Psoas muscle (tissue), 8 donors: Measurements from ENCODE around the gene MRPS31. TPM values are rescaled to one million over a fixed set of nuclear protein-coding genes. Genes with fewer than 3 reads are reported as not detected.
"Not testable (repeated sequence)": the region's sequence is repeated elsewhere in the genome, so short reads cannot be mapped to it uniquely, and the experiment has no call there.

ENCODE experiments used
- ATAC-seq, 4 donors: fragments of 200-7000 bp; cut with Tn5 transposase; one replicate each; pipeline ENCODE4 v1.9.1; 2020; ENCODE audit warnings: moderate library complexity in 3 of 4, mild to moderate bottlenecking in 2 of 4
- DNase-seq, 2 donors: peaks; one replicate each; pipeline ENCODE4 v3.0.0-alpha.2; 2020
- H3K27ac ChIP-seq: fragments of 200-600 bp; one replicate; pipeline ENCODE4 v1.8.0; 2022
- H3K27me3 ChIP-seq, 3 donors: fragments of 200-600 bp in 1 of 3; one replicate each; pipeline versions ENCODE4 v1.6.1 to v1.8.0; 2013 to 2022; ENCODE audit warnings: low read length in 2 of 3, mild to moderate bottlenecking in 2 of 3, moderate library complexity in 1 of 3; ENCODE audit not compliant: insufficient read depth in 3 of 3
- H3K36me3 ChIP-seq, 2 donors: fragments of 200-600 bp in 1 of 2; one replicate each; pipeline versions ENCODE4 v1.6.1 to v1.8.0; 2013 to 2022; ENCODE audit warnings: low read depth in 1 of 2, mild to moderate bottlenecking in 1 of 2, moderate library complexity in 1 of 2; ENCODE audit not compliant: insufficient read depth in 1 of 2
- H3K4me1 ChIP-seq: fragments of 200-600 bp; one replicate; pipeline ENCODE4 v1.8.0; 2022
- H3K4me3 ChIP-seq: fragments of 200-600 bp; one replicate; pipeline ENCODE4 v1.8.0; 2022; ENCODE audit warnings: mild to moderate bottlenecking
- H3K9me3 ChIP-seq: fragments of 200-600 bp; one replicate; pipeline ENCODE4 v1.8.0; 2022
- CTCF ChIP-seq: fragments of 200-600 bp; IDR thresholded peaks from one replicate; pipeline ENCODE4 v1.8.0; 2022; ENCODE audit warnings: antibody characterized with exemption
- WGBS, 3 donors: extraction: QIAGEN DNeasy Blood & Tissue Kit; methylation state at CpG; one replicate each; pipeline versions ENCODE4 v1.1.6 to v1.1.7; 2013; 5-methylcytosine and 5-hydroxymethylcytosine counted together
- intact Hi-C, 2 donors: fragments of 100-400 bp; cut with DNase I; formaldehyde crosslinking; loops; one replicate each; pipeline versions ENCODE4 v1.11.0 to v1.14.2; 2022
- polyA plus RNA-seq, 3 donors: library from polyadenylated mRNA; stranded (reverse); fragments of 200-250 nt; gene quantifications; one replicate each; pipeline ENCODE4 v1.2.3, GENCODE V29; 2013
- total RNA-seq, 4 donors: library from RNA; stranded (reverse); fragmentation: NEBNext Ultra II Directional in 2 of 4; extraction: Animal tissue kit (Norgen Biotek cat#: 25700) in 2 of 4; gene quantifications; one replicate each; pipeline versions ENCODE4 v1.2.1 to v1.2.4, GENCODE V29; 2021 to 2023
- donor health status: healthy with polysubstance abuse.
- donor health status: DM: no; HTN: no; CAD: no; lungs with moderate emphysema.
- donor health status: Bipolar disorder and iron deficiency.
- donor health status: healthy.
- donor health status: DM: yes; HTN: yes; CAD: no.
- donor health status: DM: no; HTN: no; CAD: no.
- donor health status: DM: no; HTN: no; CAD: no.
- donor health status: DM: yes; HTN: yes; CAD: no.

The MRPS31 gene
- total and polyA plus RNA-seq, 7 donors: 23.3 to 36.6 (median 26.8) TPM

GRCh38 chr13:40728595-40728994 is 42.4 kb downstream of the MRPS31 start:
- Histone ChIP-seq H3K27ac (no peak overlapping the region), H3K36me3 (peaks cover 4 to 57% of the 10 kb centered on the region in 2 donors), H3K4me3 (no peak overlapping the region), H3K4me1 (no peaks in the 10 kb centered on the region), H3K9me3 (no peaks in the 10 kb centered on the region), H3K27me3 (no peaks in the 10 kb centered on the region)
- ATAC-seq (no peak), DNase-seq (no peak)
- intact Hi-C loops: no loop called here
- 91 to 93% (median 92%) methylated on average over 6 of the region's 6 CpGs for WGBS, 3 donors
- no peak for TF ChIP-seq CTCF

DNA sequence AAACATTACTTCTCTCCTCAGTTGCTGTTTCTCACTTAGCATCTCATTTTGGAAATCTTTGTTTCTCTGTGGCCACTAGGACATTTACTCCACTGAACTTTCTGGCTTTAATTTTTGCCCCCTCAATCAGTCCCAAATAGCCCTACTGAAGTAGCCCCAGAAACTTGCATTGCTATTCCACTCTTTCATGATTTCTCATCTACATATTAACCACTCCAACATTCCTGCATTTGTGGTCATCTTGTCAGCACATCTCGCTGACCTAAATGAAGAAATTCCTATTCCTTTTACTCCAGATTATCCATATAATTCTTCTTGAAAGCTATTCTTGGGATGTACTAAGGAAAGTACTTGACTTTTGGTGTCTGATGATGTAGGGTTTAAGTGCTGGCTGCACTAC is 56.6 kb downstream of the MRPS31 start:
- H3K4me3 ChIP-seq, H3K27me3 ChIP-seq, intact Hi-C loops, H3K4me1 ChIP-seq, DNase-seq, H3K27ac ChIP-seq, ATAC-seq: not testable (repeated sequence)
- Histone ChIP-seq H3K36me3 (peaks cover 0 to 34% of the 10 kb centered on the region in 2 donors), H3K9me3 (peaks cover 27% of the 10 kb centered on the region)
- no CpG with 5 or more reads among the region's 1 CpG for WGBS, 3 donors

GRCh38 chr13:40706439-40706838 is 64.6 kb downstream of the MRPS31 start:
- 89 to 91% (median 91%) methylated on average over 2 of the region's 2 CpGs for WGBS, 3 donors
- peaks cover 38% of the 10 kb centered on the region for H3K9me3 ChIP-seq
- H3K4me3 ChIP-seq: no peak overlapping the region
- H3K36me3 ChIP-seq: no peaks in the 10 kb centered on the region
- ATAC-seq: no peak
- no peak overlapping the region for H3K27ac ChIP-seq
- intact Hi-C loops: no loop called here
- no peak for TF ChIP-seq CTCF
- no peaks in the 10 kb centered on the region for H3K4me1 ChIP-seq
- peaks cover 0 to 2% (median 0%) of the 10 kb centered on the region in 3 donors for H3K27me3 ChIP-seq
- DNase-seq: no peak

DNA sequence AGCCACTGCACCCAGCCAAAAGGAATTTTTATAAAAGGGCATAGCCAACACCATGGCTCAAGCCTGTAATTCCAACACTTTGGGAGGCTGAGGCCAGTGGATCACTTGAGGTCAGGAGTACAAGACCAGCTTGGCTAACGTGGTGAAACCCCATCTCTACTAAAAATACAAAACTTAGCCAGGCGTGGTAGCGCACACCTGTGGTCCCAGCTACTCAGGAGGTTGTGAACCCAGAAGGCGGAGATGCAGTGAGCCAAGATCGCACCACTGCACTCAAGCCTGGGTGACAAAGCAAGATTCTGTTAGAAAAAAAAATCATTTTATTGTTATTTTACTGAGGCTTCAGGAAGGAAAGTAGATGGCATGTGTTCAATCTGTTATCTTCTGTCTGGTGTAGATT is 73.3 kb downstream of the MRPS31 start:
- no peak overlapping the region for H3K27ac ChIP-seq
- H3K9me3 ChIP-seq: no peaks in the 10 kb centered on the region
- WGBS, 3 donors: 59 to 69% (median 66%) methylated on average over 5 of the region's 5 CpGs
- H3K27me3 ChIP-seq: no peaks in the 10 kb centered on the region
- no peak for DNase-seq
- no peaks in the 10 kb centered on the region for H3K4me1 ChIP-seq
- no peak overlapping the region for H3K4me3 ChIP-seq
- no peak for ATAC-seq
- intact Hi-C loops: no loop called here
- H3K36me3 ChIP-seq: no peaks in the 10 kb centered on the region
- no peak for TF ChIP-seq CTCF

- 86 to 93% (median 87%) methylated on average over 4 of the region's 4 CpGs for whole genome bisulfite sequencing, 3 donors
- Histone ChIP-seq H3K9me3 (no peaks in the 10 kb centered on the region), H3K4me1 (no peaks in the 10 kb centered on the region), H3K27ac (no peak overlapping the region), H3K4me3 (no peak overlapping the region), H3K27me3 (no peaks in the 10 kb centered on the region), H3K36me3 (no peaks in the 10 kb centered on the region)
- no peak for ATAC-seq
- no peak for DNase-seq
- no peak for TF ChIP-seq CTCF
- intact Hi-C loops: no loop called here
These were observed 76.6 kb downstream of the MRPS31 start for GRCh38 chr13:40694426-40694825.
